ENCODE data around the gene ANKRD65. TPM values are rescaled to one million over a fixed set of nuclear protein-coding genes. Genes with fewer than 3 reads are reported as not detected.
"Not testable (repeated sequence)": the region's sequence is repeated elsewhere in the genome, so short reads cannot be mapped to it uniquely, and the experiment has no call there.

The ANKRD65 gene
- total RNA-seq, 1 experiment from 2014 or later: 14.7 TPM

GRCh38 chr1:1403653-1404052 is 17.4 kb downstream of the ANKRD65 start:
- no peak for TF ChIP-seq EZH2 (IDR thresholded peaks at IDR 0.05; ENCODE audit: low read depth)
- TF ChIP-seq, protein P1, sequence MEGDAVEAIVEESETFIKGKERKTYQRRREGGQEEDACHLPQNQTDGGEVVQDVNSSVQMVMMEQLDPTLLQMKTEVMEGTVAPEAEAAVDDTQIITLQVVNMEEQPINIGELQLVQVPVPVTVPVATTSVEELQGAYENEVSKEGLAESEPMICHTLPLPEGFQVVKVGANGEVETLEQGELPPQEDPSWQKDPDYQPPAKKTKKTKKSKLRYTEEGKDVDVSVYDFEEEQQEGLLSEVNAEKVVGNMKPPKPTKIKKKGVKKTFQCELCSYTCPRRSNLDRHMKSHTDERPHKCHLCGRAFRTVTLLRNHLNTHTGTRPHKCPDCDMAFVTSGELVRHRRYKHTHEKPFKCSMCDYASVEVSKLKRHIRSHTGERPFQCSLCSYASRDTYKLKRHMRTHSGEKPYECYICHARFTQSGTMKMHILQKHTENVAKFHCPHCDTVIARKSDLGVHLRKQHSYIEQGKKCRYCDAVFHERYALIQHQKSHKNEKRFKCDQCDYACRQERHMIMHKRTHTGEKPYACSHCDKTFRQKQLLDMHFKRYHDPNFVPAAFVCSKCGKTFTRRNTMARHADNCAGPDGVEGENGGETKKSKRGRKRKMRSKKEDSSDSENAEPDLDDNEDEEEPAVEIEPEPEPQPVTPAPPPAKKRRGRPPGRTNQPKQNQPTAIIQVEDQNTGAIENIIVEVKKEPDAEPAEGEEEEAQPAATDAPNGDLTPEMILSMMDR (conservative IDR thresholded peaks at IDR 0.05): no peak
- Histone ChIP-seq H4K20me1 (ENCODE audit: insufficient read depth) (peaks cover 4% of the 10 kb centered on the region), H3K27ac (no peak overlapping the region), H3K4me2 (no peak overlapping the region), H3K4me3 (no peak overlapping the region), H3K9me2 (ENCODE audit: insufficient read depth) (no peaks in the 10 kb centered on the region), H3K9me3 (ENCODE audit: insufficient read depth, low read depth) (no peaks in the 10 kb centered on the region), H2AFZ (no peak overlapping the region), H3K79me2 (ENCODE audit: low read depth) (peaks cover 71% of the 10 kb centered on the region), H3K27me3 (ENCODE audit: insufficient read depth, low read depth) (no peaks in the 10 kb centered on the region), H3F3A (ENCODE audit: insufficient read depth, low read depth) (peaks cover 57% of the 10 kb centered on the region), H3K36me3 (ENCODE audit: low read depth) (peaks cover 28% of the 10 kb centered on the region; the same call in 1 of the 2 replicates), H3K4me1 (replicated peaks; ENCODE audit: insufficient read depth) (peaks cover 29% of the 10 kb centered on the region)
- ChIA-PET POLR2A (ENCODE audit: unreplicated experiment) (no interaction called here), CTCF (no interaction called here)
- DNase-seq: no peak
- intact Hi-C loops (cut with micrococcal nuclease; ENCODE audit: unreplicated experiment): no loop called here
- BruUV-seq (replicated peaks): no TSS peak

DNA sequence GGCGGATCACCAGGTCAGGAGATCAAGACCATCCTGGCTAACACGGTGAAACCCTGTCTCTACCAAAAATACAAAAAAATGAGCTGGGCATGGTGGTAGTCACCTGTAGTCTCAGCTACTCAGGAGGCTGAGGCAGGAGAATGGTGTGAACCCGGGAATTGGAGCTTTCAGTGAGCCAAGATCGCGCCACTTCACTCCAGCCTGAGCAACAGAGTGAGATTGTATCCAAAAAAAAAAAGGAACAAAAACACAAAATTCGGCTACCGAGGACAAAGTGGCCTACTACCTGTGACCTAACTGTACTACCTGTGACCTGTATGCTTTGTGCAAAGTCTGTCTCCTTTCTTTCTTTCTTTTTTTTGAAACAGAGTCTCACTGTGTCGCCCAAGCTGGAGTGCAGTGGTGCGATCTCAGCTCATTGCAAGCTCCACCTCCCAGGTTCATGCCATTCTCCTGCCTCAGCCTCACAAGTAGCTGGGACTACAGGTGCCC is 18.1 kb downstream of the ANKRD65 start:
- H3K9me2 ChIP-seq (ENCODE audit: insufficient read depth); H2AFZ ChIP-seq; H3K4me2 ChIP-seq; H3K27ac ChIP-seq; BruUV-seq (replicated peaks); H3K4me3 ChIP-seq; H3K27me3 ChIP-seq (ENCODE audit: insufficient read depth, low read depth); H3K9me3 ChIP-seq (ENCODE audit: insufficient read depth, low read depth); intact Hi-C loops (cut with micrococcal nuclease; ENCODE audit: unreplicated experiment); H4K20me1 ChIP-seq (ENCODE audit: insufficient read depth); CTCF ChIA-PET; DNase-seq: not testable (repeated sequence)
- peaks cover 26% of the 10 kb centered on the region for H3K4me1 ChIP-seq (replicated peaks; ENCODE audit: insufficient read depth)
- POLR2A ChIA-PET (ENCODE audit: unreplicated experiment): interaction anchor here (1.0 kb wide), 1 partner anchor 28 kb away, joined by 9 read pairs; no protein-coding TSS in a partner anchor
- peaks cover 50% of the 10 kb centered on the region for H3F3A ChIP-seq (ENCODE audit: insufficient read depth, low read depth)
- peaks cover 28% of the 10 kb centered on the region; the same call in 1 of the 2 replicates for H3K36me3 ChIP-seq (ENCODE audit: low read depth)
- peaks cover 71% of the 10 kb centered on the region for H3K79me2 ChIP-seq (ENCODE audit: low read depth)

- peaks cover 33% of the 10 kb centered on the region for H3K4me1 ChIP-seq (replicated peaks; ENCODE audit: insufficient read depth)
- TF ChIP-seq, protein P1 (conservative IDR thresholded peaks at IDR 0.05): peak; percentile 59
- TF ChIP-seq EZH2 (IDR thresholded peaks at IDR 0.05; ENCODE audit: low read depth): no peak
- BruUV-seq (replicated peaks): no TSS peak
- DNase-seq: peak; percentile 25 to 39
- peaks cover 4% of the 10 kb centered on the region; the same call in 1 of the 2 replicates for H4K20me1 ChIP-seq (ENCODE audit: insufficient read depth)
- no peak overlapping the region for H2AFZ ChIP-seq
- H3K9me2 ChIP-seq (ENCODE audit: insufficient read depth): no peaks in the 10 kb centered on the region
- intact Hi-C loops (cut with micrococcal nuclease; ENCODE audit: unreplicated experiment): no loop called here
- no peaks in the 10 kb centered on the region for H3K27me3 ChIP-seq (ENCODE audit: insufficient read depth, low read depth)
- H3K4me3 ChIP-seq: no peak overlapping the region
- H3K27ac ChIP-seq: no peak overlapping the region
- no peak overlapping the region for H3K4me2 ChIP-seq
- H3K9me3 ChIP-seq (ENCODE audit: insufficient read depth, low read depth): no peaks in the 10 kb centered on the region
- H3K79me2 ChIP-seq (ENCODE audit: low read depth): peaks cover 71% of the 10 kb centered on the region
- H3F3A ChIP-seq (ENCODE audit: insufficient read depth, low read depth): peaks cover 52% of the 10 kb centered on the region
- ChIA-PET CTCF (no interaction called here), POLR2A (ENCODE audit: unreplicated experiment) (interaction anchor here (0.6 to 1.0 kb wide), 2 partner anchors 27 to 28 kb away, joined by 3 to 9 read pairs; no protein-coding TSS in a partner anchor)
- H3K36me3 ChIP-seq (ENCODE audit: low read depth): peaks cover 34% of the 10 kb centered on the region
These were observed 18.8 kb downstream of the ANKRD65 start for GRCh38 chr1:1402072-1402900.

Measured in PC-9 (cell line).